GM13976 (cell line): ENCODE data around the gene UBE2I.

Experiments
- DNase-seq: peaks from one replicate; pipeline ENCODE4 v3.0.0; 2012; ENCODE audit warnings: low spot score
- CTCF ChIP-seq: IDR thresholded peaks from 2 replicates; pipeline ENCODE4 v1.5.1; 2012; ENCODE audit warnings: borderline replicate concordance, mild to moderate bottlenecking; ENCODE audit not compliant: insufficient read depth; ENCODE audit errors: extremely low read depth, missing control alignments, control extremely low read depth
- in situ Hi-C: fragments of 300-500 bp; cut with MboI; formaldehyde crosslinking; loops from one replicate; pipeline ENCODE4 v1.12.0; 2022; ENCODE audit warnings: low sequenced_read_pairs, mixed read lengths, inconsistent platforms; ENCODE audit not compliant: unreplicated experiment

The UBE2I gene

GRCh38 chr16:1313721-1314369 is 4.4 kb downstream of the UBE2I start:
- DNase-seq, result no peak
- TF ChIP-seq CTCF, result no peak
- in situ Hi-C loops, result loop anchor here (25.0 kb wide), 1 partner anchor 102 kb away; no protein-coding TSS in a partner anchor

GRCh38 chr16:1314399-1315068 is 5.1 kb downstream of the UBE2I start:
- no peak for DNase-seq
- in situ Hi-C loops, result loop anchor here (25.0 kb wide), 1 partner anchor 102 kb away; no protein-coding TSS in a partner anchor
- no peak for TF ChIP-seq CTCF

- DNase-seq, result no peak
- in situ Hi-C loops, result loop anchor here (25.0 kb wide), 1 partner anchor 103 kb away; no protein-coding TSS in a partner anchor
- TF ChIP-seq CTCF, result no peak
Observed at GRCh38 chr16:1315081-1316032, 5.9 kb downstream of the UBE2I start.

GRCh38 chr16:1316033-1316405 is 6.6 kb downstream of the UBE2I start:
- TF ChIP-seq CTCF, result no peak
- in situ Hi-C loops, result loop anchor here (25.0 kb wide), 1 partner anchor 104 kb away; no protein-coding TSS in a partner anchor
- DNase-seq, result no peak

GRCh38 chr16:1317479-1318267 is 8.2 kb downstream of the UBE2I start:
- in situ Hi-C loops, result loop anchor here (25.0 kb wide), 1 partner anchor 105 kb away; no protein-coding TSS in a partner anchor
- no peak for TF ChIP-seq CTCF
- DNase-seq, result no peak
